Breast epithelium (tissue), 4 donors: ENCODE results near the gene RAB24. TPM values are rescaled to one million over a fixed set of nuclear protein-coding genes. Genes with fewer than 3 reads are reported as not detected.

Experiments
- DNase-seq, 2 donors: peaks; one replicate each; pipeline ENCODE4 v3.0.0-alpha.2; 2019; ENCODE audit warnings: low spot score in 2 of 2
- H3K27ac ChIP-seq, 2 donors: fragments of 200-600 bp; sonication (generic) in 1 of 2; one replicate each; pipeline ENCODE4 v1.5.1; 2016 to 2019; ENCODE audit warnings: mild to moderate bottlenecking in 1 of 2
- H3K27me3 ChIP-seq, 2 donors: fragments of 200-600 bp; sonication (generic) in 1 of 2; one replicate each; pipeline versions ENCODE4 v1.5.1 to v1.6.0; 2017 to 2019; ENCODE audit warnings: control low read depth in 1 of 2, mild to moderate bottlenecking in 1 of 2
- H3K36me3 ChIP-seq: fragments of 200-600 bp; one replicate; pipeline ENCODE4 v1.5.1; 2019
- H3K4me1 ChIP-seq, 2 donors: fragments of 200-600 bp; sonication (generic); one replicate each; pipeline ENCODE4 v1.5.1; 2016 to 2019; ENCODE audit warnings: control low read depth in 1 of 2
- H3K4me3 ChIP-seq, 3 donors: fragments of 200-600 bp; sonication (generic); 1 replicate in 2 of 3; 2 replicates in 1 of 3; pipeline ENCODE4 v1.5.1; 2016 to 2019; ENCODE audit warnings: mild to moderate bottlenecking in 3 of 3, moderate library complexity in 2 of 3
- H3K9me3 ChIP-seq, 2 donors: fragments of 200-600 bp; sonication (generic) in 1 of 2; one replicate each; pipeline ENCODE4 v1.5.1; 2016 to 2019; ENCODE audit warnings: control low read depth in 1 of 2
- CTCF ChIP-seq, 3 donors: fragments of 450-650 bp; IDR thresholded peaks; one replicate each; pipeline ENCODE4 v1.5.1; 2016 to 2017; ENCODE audit warnings: antibody characterized with exemption in 3 of 3, mild to moderate bottlenecking in 3 of 3, moderate library complexity in 3 of 3
- POLR2A ChIP-seq: fragments of 450-650 bp; IDR thresholded peaks from one replicate; pipeline ENCODE4 v1.6.1; 2016; ENCODE audit warnings: antibody characterized with exemption, mild to moderate bottlenecking, moderate library complexity
- POLR2AphosphoS5 ChIP-seq, 3 donors: sonication (generic); formaldehyde crosslinking; IDR thresholded peaks; one replicate each; pipeline ENCODE4 v1.6.1; 2017; ENCODE audit warnings: antibody characterized with exemption in 3 of 3
- intact Hi-C: fragments of 100-400 bp; cut with DNase I; formaldehyde crosslinking; loops from one replicate; pipeline ENCODE4 v1.15.1; 2023; ENCODE audit warnings: low total_unique reads
- total RNA-seq, 3 donors: library from RNA; depleted of rRNA; stranded (reverse); fragments of >200 nt; gene quantifications; one replicate each; pipeline ENCODE4 v1.1.0, GENCODE V29; 2016

Gene RAB24
- total RNA-seq, 3 donors from 2014 or later: 21.4 to 62.9 (median 36.0) TPM

GRCh38 chr5:177253252-177253651, 50.3 kb downstream of the RAB24 start:
- Histone ChIP-seq H3K27ac (no peak overlapping the region), H3K36me3 (no peaks in the 10 kb centered on the region), H3K4me3 (no peak overlapping the region), H3K4me1 (no peaks in the 10 kb centered on the region), H3K27me3 (no peaks in the 10 kb centered on the region), H3K9me3 (no peaks in the 10 kb centered on the region)
- no peak for DNase-seq
- no peak for TF ChIP-seq POLR2A
- TF ChIP-seq POLR2AphosphoS5 (IDR thresholded peaks at IDR 0.05): no peak
- no peak for TF ChIP-seq CTCF (IDR thresholded peaks at IDR 0.05)
- intact Hi-C loops: no loop called here

Other genes with a start within 250 kb of the RAB24 start
- gene FGFR4, start 216.8 kb downstream of the RAB24 start, total RNA-seq: 1 to 10 TPM in 2 of 3 donors, under 1 TPM in 1; 0.48 to 4.5 (median 2.0) TPM
- gene NSD1, start 169.9 kb downstream of the RAB24 start, total RNA-seq: 10 to 100 TPM; 37.7 to 52.2 (median 38.6) TPM
- gene PRELID1, start 80 bp upstream of the RAB24 start, total RNA-seq: 10 to 100 TPM; 61.0 to 97.0 (median 68.8) TPM
- 10 to 100 TPM in 1 of 3 donors, 1 to 10 TPM in 2; 4.2 to 10.5 (median 9.4) TPM for gene MXD3, start 8.2 kb upstream of the RAB24 start, total RNA-seq
- gene LMAN2, start 47.9 kb upstream of the RAB24 start, total RNA-seq: 100 to 1,000 TPM; 139 to 188 (median 170) TPM
- 10 to 100 TPM in 2 of 3 donors, 1 to 10 TPM in 1; 9.0 to 16.4 (median 11.3) TPM for gene RGS14, start 54.2 kb upstream of the RAB24 start, total RNA-seq
- gene SLC34A1, start 80.7 kb upstream of the RAB24 start, total RNA-seq: not detected
- not detected for gene PFN3, start 96.9 kb upstream of the RAB24 start, total RNA-seq
- 1 to 10 TPM in 2 of 3 donors, under 1 TPM in 1; 0.64 to 2.9 (median 2.6) TPM for gene F12, start 105.8 kb upstream of the RAB24 start, total RNA-seq
- 10 to 100 TPM; 21.3 to 25.0 (median 22.1) TPM for gene GRK6, start 123.0 kb upstream of the RAB24 start, total RNA-seq
- gene PRR7, start 143.1 kb upstream of the RAB24 start, total RNA-seq: 1 to 10 TPM in 2 of 3 donors, under 1 TPM in 1; 0.48 to 2.0 (median 1.3) TPM
- gene DBN1, start 169.9 kb upstream of the RAB24 start, total RNA-seq: 10 to 100 TPM; 30.7 to 94.6 (median 61.3) TPM
- gene PDLIM7, start 193.9 kb upstream of the RAB24 start, total RNA-seq: 10 to 100 TPM; 17.1 to 61.9 (median 42.6) TPM
- gene DOK3, start 206.1 kb upstream of the RAB24 start, total RNA-seq: 1 to 10 TPM; 1.6 to 7.2 (median 6.6) TPM
- gene DDX41, start 213.2 kb upstream of the RAB24 start, total RNA-seq: 100 to 1,000 TPM in 2 of 3 donors, 10 to 100 TPM in 1; 76.0 to 110 (median 103) TPM